Measurements from ENCODE around the gene KCNK7. TPM values are rescaled to one million over a fixed set of nuclear protein-coding genes. Genes with fewer than 3 reads are reported as not detected.

KCNK7 gene
- total RNA-seq, 4 donors from 2014 or later: 0.26 to 5.8 TPM; not detected in 2

GRCh38 chr11:65584723-65585171, 10.9 kb downstream of the KCNK7 start:
- no peaks in the 10 kb centered on the region for H3K36me3 ChIP-seq
- no peak for DNase-seq
- H3K27ac ChIP-seq: no peak overlapping the region
- H3K4me3 ChIP-seq: no peak overlapping the region
- no peaks in the 10 kb centered on the region for H3K27me3 ChIP-seq
- intact Hi-C loops (cut with DNase I; ENCODE audit: low total_unique reads): loop anchor here (10.0 kb wide), 1 partner anchor 50 kb away; no protein-coding TSS in a partner anchor
- H3K4me1 ChIP-seq: peaks cover 0 to 6% of the 10 kb centered on the region in 2 donors
- no peaks in the 10 kb centered on the region for H3K9me3 ChIP-seq
- TF ChIP-seq POLR2A (IDR thresholded peaks at IDR 0.05): no peak
- no peak for TF ChIP-seq CTCF (IDR thresholded peaks at IDR 0.05)

- Histone ChIP-seq H3K27ac (no peak overlapping the region), H3K4me1 (peaks cover 0 to 6% of the 10 kb centered on the region in 2 donors), H3K9me3 (no peaks in the 10 kb centered on the region), H3K4me3 (no peak overlapping the region), H3K27me3 (no peaks in the 10 kb centered on the region), H3K36me3 (no peaks in the 10 kb centered on the region)
- intact Hi-C loops (cut with DNase I; ENCODE audit: low total_unique reads): loop anchor here (10.0 kb wide), 1 partner anchor 49 kb away; no protein-coding TSS in a partner anchor
- TF ChIP-seq CTCF (IDR thresholded peaks at IDR 0.05): no peak
- TF ChIP-seq POLR2A (IDR thresholded peaks at IDR 0.05): no peak
- no peak for DNase-seq
Observed at GRCh38 chr11:65584106-65584505, 11.5 kb downstream of the KCNK7 start.

GRCh38 chr11:65583589-65583988, 12.0 kb downstream of the KCNK7 start:
- TF ChIP-seq CTCF (IDR thresholded peaks at IDR 0.05) (no peak), POLR2A (IDR thresholded peaks at IDR 0.05) (no peak)
- Histone ChIP-seq H3K36me3 (no peaks in the 10 kb centered on the region), H3K4me3 (no peak overlapping the region), H3K9me3 (no peaks in the 10 kb centered on the region), H3K27me3 (no peaks in the 10 kb centered on the region), H3K4me1 (peaks cover 0 to 6% of the 10 kb centered on the region in 2 donors), H3K27ac (no peak overlapping the region)
- DNase-seq: no peak
- intact Hi-C loops (cut with DNase I; ENCODE audit: low total_unique reads): loop anchor here (10.0 kb wide), 1 partner anchor 49 kb away; no protein-coding TSS in a partner anchor

GRCh38 chr11:65581928-65582327, 13.7 kb downstream of the KCNK7 start:
- H3K4me1 ChIP-seq: peaks cover 0 to 14% of the 10 kb centered on the region in 2 donors
- TF ChIP-seq CTCF (IDR thresholded peaks at IDR 0.05): no peak
- no peak for TF ChIP-seq POLR2A (IDR thresholded peaks at IDR 0.05)
- no peak overlapping the region for H3K27ac ChIP-seq
- no peak for DNase-seq
- no peaks in the 10 kb centered on the region for H3K9me3 ChIP-seq
- intact Hi-C loops (cut with DNase I; ENCODE audit: low total_unique reads): loop anchor here (10.0 kb wide), 1 partner anchor 47 kb away; no protein-coding TSS in a partner anchor
- H3K4me3 ChIP-seq: no peak overlapping the region
- H3K27me3 ChIP-seq: no peaks in the 10 kb centered on the region
- no peaks in the 10 kb centered on the region for H3K36me3 ChIP-seq

GRCh38 chr11:65580756-65581155, 14.8 kb downstream of the KCNK7 start:
- Histone ChIP-seq H3K36me3 (no peaks in the 10 kb centered on the region), H3K27ac (no peak overlapping the region)
- intact Hi-C loops (cut with DNase I; ENCODE audit: low total_unique reads): loop anchor here (10.0 kb wide), 1 partner anchor 46 kb away; no protein-coding TSS in a partner anchor

More at GRCh38 chr11:65580756-65581155, 14.8 kb downstream of the KCNK7 start:
- Histone ChIP-seq H3K9me3 (no peaks in the 10 kb centered on the region), H3K4me1 (peaks cover 0 to 18% of the 10 kb centered on the region in 2 donors), H3K27me3 (no peaks in the 10 kb centered on the region), H3K4me3 (no peak overlapping the region)
- TF ChIP-seq POLR2A (IDR thresholded peaks at IDR 0.05): no peak
- TF ChIP-seq CTCF (IDR thresholded peaks at IDR 0.05): no peak
- DNase-seq: no peak

Measured in uterus (tissue), 4 donors.